Neuron (in vitro differentiated cells): ENCODE data around the gene MARCHF10.

Experiments used
- H2AFZ ChIP-seq: one replicate; pipeline ENCODE4 v1.6.1; 2013; ENCODE audit warnings: low read depth, mild to moderate bottlenecking, inconsistent platforms, low read length, moderate library complexity
- H3K27me3 ChIP-seq: one replicate; pipeline ENCODE4 v1.6.1; 2013; ENCODE audit warnings: low read length; ENCODE audit not compliant: insufficient read depth
- H3K36me3 ChIP-seq: one replicate; pipeline ENCODE4 v1.6.1; 2013; ENCODE audit warnings: low read length; ENCODE audit not compliant: insufficient read depth
- H3K4me1 ChIP-seq: one replicate; pipeline ENCODE4 v1.6.1; 2013; ENCODE audit warnings: low read length; ENCODE audit not compliant: insufficient read depth
- H3K4me3 ChIP-seq: 2 replicates; pipeline ENCODE4 v1.5.1; 2013; ENCODE audit warnings: mild to moderate bottlenecking, low read length, moderate library complexity
- H3K9me3 ChIP-seq: one replicate; pipeline ENCODE4 v1.6.1; 2013; ENCODE audit warnings: low read length

The MARCHF10 gene

GRCh38 chr17:62827746-62828485 is 19.8 kb upstream of the MARCHF10 start:
- Histone ChIP-seq H3K4me3 (no peak overlapping the region), H3K4me1 (peaks cover 16% of the 10 kb centered on the region), H3K9me3 (no peaks in the 10 kb centered on the region), H2AFZ (no peak overlapping the region), H3K27me3 (no peaks in the 10 kb centered on the region), H3K36me3 (no peaks in the 10 kb centered on the region)

GRCh38 chr17:62826956-62827355 is 18.8 kb upstream of the MARCHF10 start:
- Histone ChIP-seq H3K4me1 (peaks cover 16% of the 10 kb centered on the region), H3K27me3 (no peaks in the 10 kb centered on the region), H3K4me3 (no peak overlapping the region), H2AFZ (no peak overlapping the region), H3K36me3 (no peaks in the 10 kb centered on the region), H3K9me3 (no peaks in the 10 kb centered on the region)

GRCh38 chr17:62825182-62825581 is 17.1 kb upstream of the MARCHF10 start:
- Histone ChIP-seq H2AFZ (peak overlapping the region; percentile 46), H3K27me3 (no peaks in the 10 kb centered on the region), H3K36me3 (no peaks in the 10 kb centered on the region), H3K9me3 (no peaks in the 10 kb centered on the region), H3K4me3 (no peak overlapping the region), H3K4me1 (peaks cover 28% of the 10 kb centered on the region)

GRCh38 chr17:62824290-62825131 is 16.4 kb upstream of the MARCHF10 start:
- Histone ChIP-seq H3K4me1 (peaks cover 34% of the 10 kb centered on the region), H3K27me3 (no peaks in the 10 kb centered on the region), H2AFZ (peak overlapping the region; percentile 46), H3K9me3 (no peaks in the 10 kb centered on the region), H3K4me3 (no peak overlapping the region), H3K36me3 (no peaks in the 10 kb centered on the region)

- H3K4me1 ChIP-seq, result peaks cover 37% of the 10 kb centered on the region
- no peaks in the 10 kb centered on the region for H3K9me3 ChIP-seq
- H3K4me3 ChIP-seq, result no peak overlapping the region
- no peak overlapping the region for H2AFZ ChIP-seq
- H3K27me3 ChIP-seq, result no peaks in the 10 kb centered on the region
- H3K36me3 ChIP-seq, result no peaks in the 10 kb centered on the region
Measured at GRCh38 chr17:62823111-62823893, 15.2 kb upstream of the MARCHF10 start.

GRCh38 chr17:62822080-62822904 is 14.2 kb upstream of the MARCHF10 start:
- Histone ChIP-seq H3K27me3 (no peaks in the 10 kb centered on the region), H3K4me1 (peaks cover 37% of the 10 kb centered on the region), H2AFZ (no peak overlapping the region), H3K9me3 (no peaks in the 10 kb centered on the region), H3K4me3 (no peak overlapping the region), H3K36me3 (no peaks in the 10 kb centered on the region)

- Histone ChIP-seq H3K36me3 (no peaks in the 10 kb centered on the region), H3K9me3 (no peaks in the 10 kb centered on the region), H3K4me3 (no peak overlapping the region), H3K4me1 (peaks cover 37% of the 10 kb centered on the region), H3K27me3 (no peaks in the 10 kb centered on the region), H2AFZ (peak overlapping the region; percentile 11)
Measured at GRCh38 chr17:62821189-62822079, 13.3 kb upstream of the MARCHF10 start.

GRCh38 chr17:62819511-62820221 is 11.6 kb upstream of the MARCHF10 start:
- Histone ChIP-seq H3K9me3 (no peaks in the 10 kb centered on the region), H3K4me3 (peak overlapping the region; percentile 1), H3K27me3 (no peaks in the 10 kb centered on the region), H2AFZ (peak overlapping the region; percentile 57), H3K36me3 (no peaks in the 10 kb centered on the region), H3K4me1 (peaks cover 28% of the 10 kb centered on the region)

GRCh38 chr17:62818526-62818925 is 10.4 kb upstream of the MARCHF10 start:
- no peaks in the 10 kb centered on the region for H3K36me3 ChIP-seq
- H3K9me3 ChIP-seq, result no peaks in the 10 kb centered on the region
- peaks cover 21% of the 10 kb centered on the region for H3K4me1 ChIP-seq
- H2AFZ ChIP-seq, result no peak overlapping the region
- H3K27me3 ChIP-seq, result no peaks in the 10 kb centered on the region
- H3K4me3 ChIP-seq, result no peak overlapping the region

GRCh38 chr17:62816282-62816839 is 8.2 kb upstream of the MARCHF10 start:
- H3K4me3 ChIP-seq, result no peak overlapping the region
- H2AFZ ChIP-seq, result no peak overlapping the region
- H3K27me3 ChIP-seq, result no peaks in the 10 kb centered on the region
- H3K9me3 ChIP-seq, result no peaks in the 10 kb centered on the region
- no peaks in the 10 kb centered on the region for H3K36me3 ChIP-seq
- H3K4me1 ChIP-seq, result peaks cover 21% of the 10 kb centered on the region

GRCh38 chr17:62809656-62810055 is 1.5 kb upstream of the MARCHF10 start:
- H2AFZ ChIP-seq, result no peak overlapping the region
- H3K27me3 ChIP-seq, result no peaks in the 10 kb centered on the region
- no peak overlapping the region for H3K4me3 ChIP-seq
- peaks cover 9% of the 10 kb centered on the region for H3K4me1 ChIP-seq
- H3K36me3 ChIP-seq, result no peaks in the 10 kb centered on the region
- H3K9me3 ChIP-seq, result no peaks in the 10 kb centered on the region
